NCI-H2227 (cell line): ENCODE data around the gene STK11.

Experiments used
- DNase-seq: peaks from one replicate; lab custom pipeline; 2025; ENCODE audit not compliant: unreplicated experiment; lab: John Stamatoyannopoulos, UW

Gene STK11

GRCh38 chr19:1205114-1206099 is at the start of gene STK11:
STK11 (plus strand) TSS chr19:1205778; CDS start chr19:1206914, 1,136 bp downstream.
- DNase-seq = peak; percentile 97

- DNase-seq = no peak
Observed at GRCh38 chr19:1156305-1156801, 49.2 kb upstream of the STK11 start.

GRCh38 chr19:1156830-1157615 is 48.6 kb upstream of the STK11 start:
- no peak for DNase-seq

- no peak for DNase-seq
Observed at GRCh38 chr19:1157931-1158884, 47.4 kb upstream of the STK11 start.

- DNase-seq = no peak
Observed at GRCh38 chr19:1158885-1159448, 46.6 kb upstream of the STK11 start.

GRCh38 chr19:1159864-1160595 is 45.5 kb upstream of the STK11 start:
- DNase-seq = no peak

- DNase-seq = no peak
Observed at GRCh38 chr19:1161716-1162115, 43.9 kb upstream of the STK11 start.

GRCh38 chr19:1162404-1163282 is 42.9 kb upstream of the STK11 start:
- no peak for DNase-seq

- DNase-seq = no peak
Observed at GRCh38 chr19:1163283-1163933, 42.2 kb upstream of the STK11 start.

GRCh38 chr19:1163934-1164683 is 41.5 kb upstream of the STK11 start:
- no peak for DNase-seq

GRCh38 chr19:1164684-1165531 is 40.7 kb upstream of the STK11 start:
- DNase-seq = no peak

- no peak for DNase-seq
Observed at GRCh38 chr19:1166872-1167573, 38.6 kb upstream of the STK11 start.

GRCh38 chr19:1167687-1168571 is 37.6 kb upstream of the STK11 start:
- DNase-seq = no peak

- no peak for DNase-seq
Observed at GRCh38 chr19:1168572-1169410, 36.8 kb upstream of the STK11 start.
